Common myeloid progenitor, CD34-positive (primary cell): ENCODE measurements around the gene KDR.

Experiments
- CTCF ChIA-PET: fragments of 350-600 bp; sonication (Branson Sonifier 250); formaldehyde crosslinking; loops from one replicate; lab custom pipeline; 2021; ENCODE audit warnings: antibody characterized with exemption; lab: Charles Lee
- POLR2A ChIA-PET: fragments of 350-600 bp; sonication (Branson Sonifier 250); formaldehyde crosslinking; loops from one replicate; lab custom pipeline; 2021; ENCODE audit warnings: antibody characterized with exemption; lab: Charles Lee
- DNase-seq, 3 donors: peaks; one replicate each; pipeline versions ENCODE4 v3.0.0 to v3.0.0-alpha.2; 2013
- H3K27ac ChIP-seq, 2 experiments: 1 replicate in 1 of 2; 2 replicates in 1 of 2; pipeline ENCODE4 v1.7.0; 2013; ENCODE audit warnings: inconsistent platforms in 2 of 2, low read length in 2 of 2, mild to moderate bottlenecking in 2 of 2, low read depth in 1 of 2, moderate library complexity in 1 of 2; ENCODE audit not compliant: severe bottlenecking in 2 of 2, insufficient read depth in 1 of 2, poor library complexity in 1 of 2
- H3K27me3 ChIP-seq, 5 experiments: replicated peaks in 2 of 5; 1 replicate in 3 of 5; 2 replicates in 2 of 5; pipeline versions ENCODE4 v1.6.1 to v1.7.0; 2013; ENCODE audit warnings: low read length in 4 of 5, mild to moderate bottlenecking in 2 of 5, moderate library complexity in 2 of 5, inconsistent platforms in 1 of 5; ENCODE audit not compliant: insufficient read depth in 5 of 5, control insufficient read depth in 4 of 5
- H3K36me3 ChIP-seq, 4 experiments: 1 replicate in 2 of 4; 2 replicates in 2 of 4; pipeline versions ENCODE4 v1.6.1 to v1.7.0; 2013; ENCODE audit warnings: low read length in 3 of 4, control low read depth in 1 of 4, mild to moderate bottlenecking in 1 of 4; ENCODE audit not compliant: control insufficient read depth in 4 of 4, insufficient read depth in 4 of 4
- H3K4me1 ChIP-seq, 4 experiments: 1 replicate in 3 of 4; 2 replicates in 1 of 4; pipeline versions ENCODE4 v1.6.1 to v1.7.1; 2013; ENCODE audit warnings: low read length in 3 of 4, mild to moderate bottlenecking in 3 of 4, control low read depth in 1 of 4, inconsistent platforms in 1 of 4, moderate library complexity in 1 of 4; ENCODE audit not compliant: control insufficient read depth in 4 of 4, insufficient read depth in 4 of 4; ENCODE audit errors: control extremely low read depth in 1 of 4
- H3K4me3 ChIP-seq, 7 experiments: 1 replicate in 4 of 7; 2 replicates in 3 of 7; pipeline versions ENCODE4 v1.5.1 to v1.7.0; 2013; ENCODE audit warnings: mild to moderate bottlenecking in 7 of 7, low read length in 6 of 7, moderate library complexity in 6 of 7, inconsistent platforms in 2 of 7, low read depth in 2 of 7, control low read depth in 1 of 7; ENCODE audit not compliant: insufficient read depth in 4 of 7, control insufficient read depth in 1 of 7; ENCODE audit errors: extremely low read depth in 1 of 7
- H3K9me3 ChIP-seq, 5 experiments: 1 replicate in 4 of 5; 2 replicates in 1 of 5; pipeline versions ENCODE4 v1.6.1 to v1.7.1; 2013; ENCODE audit warnings: low read length in 4 of 5, mild to moderate bottlenecking in 2 of 5, inconsistent platforms in 1 of 5, low read depth in 1 of 5, moderate library complexity in 1 of 5; ENCODE audit not compliant: control insufficient read depth in 4 of 5, insufficient read depth in 2 of 5; ENCODE audit errors: control extremely low read depth in 1 of 5
- WGBS: methylation state at CpG from one replicate; pipeline ENCODE4 v1.1.5; 2013; ENCODE audit not compliant: insufficient coverage; 5-methylcytosine and 5-hydroxymethylcytosine counted together

Gene KDR

GRCh38 chr4:55032788-55033187, 92.6 kb downstream of the KDR start:
- CTCF ChIA-PET = no interaction called here
- Histone ChIP-seq H3K27ac (no peak overlapping the region), H3K36me3 (no peaks in the 10 kb centered on the region), H3K9me3 (no peaks in the 10 kb centered on the region), H3K4me1 (no peaks in the 10 kb centered on the region), H3K4me3 (no peak overlapping the region), H3K27me3 (peaks cover 0 to 20% (median 2%) of the 10 kb centered on the region in 5 experiments)
- WGBS = 100% methylated on average over 1 of the region's 1 CpG
- POLR2A ChIA-PET = no interaction called here
- no peak for DNase-seq

DNA sequence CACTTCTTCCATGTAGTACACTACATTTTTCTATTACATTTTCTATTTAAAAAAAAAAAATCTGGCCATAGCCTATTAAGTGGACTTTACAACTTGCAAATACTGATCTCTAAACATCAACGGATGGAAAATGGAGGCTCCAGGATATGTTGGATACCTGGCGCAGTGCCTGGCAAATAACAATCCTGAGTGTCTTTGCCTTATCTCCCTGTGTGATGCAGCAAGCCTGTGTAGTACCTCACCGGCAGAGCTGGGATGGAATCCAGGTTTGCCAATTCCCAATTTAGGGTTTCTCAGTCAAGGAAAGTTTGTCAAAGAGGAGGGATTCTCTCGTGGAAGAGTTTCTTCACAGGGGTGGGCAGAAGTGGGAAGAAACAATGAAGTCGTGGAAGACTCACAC, 93.2 kb downstream of the KDR start:
- no peak overlapping the region for H3K27ac ChIP-seq
- CTCF ChIA-PET = no interaction called here
- H3K4me1 ChIP-seq = no peaks in the 10 kb centered on the region
- no peak overlapping the region for H3K4me3 ChIP-seq
- POLR2A ChIA-PET = no interaction called here
- no peaks in the 10 kb centered on the region for H3K9me3 ChIP-seq
- 100% methylated on average over 5 of the region's 5 CpGs for WGBS
- H3K36me3 ChIP-seq = no peaks in the 10 kb centered on the region
- H3K27me3 ChIP-seq = peaks cover 0 to 20% (median 2%) of the 10 kb centered on the region in 5 experiments
- no peak for DNase-seq

DNA sequence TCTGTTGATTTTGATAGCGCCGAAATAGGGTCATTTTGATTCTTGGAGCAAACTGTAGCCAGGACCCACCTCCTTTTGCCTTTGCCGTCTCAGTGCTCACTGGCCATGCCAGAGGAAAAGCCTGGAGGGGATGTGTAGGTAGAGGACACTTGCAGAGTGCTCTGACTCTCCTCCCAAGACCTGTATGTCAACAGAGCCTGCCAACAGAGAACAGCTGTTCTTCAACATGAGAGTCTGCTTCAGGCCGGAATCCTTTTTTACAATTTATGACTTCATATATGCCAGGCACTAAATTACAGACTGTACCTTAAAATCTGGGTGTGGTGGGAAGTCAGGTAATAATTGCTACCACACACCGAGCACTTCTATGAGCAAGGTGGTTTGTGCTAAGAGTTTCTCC, 94.2 kb downstream of the KDR start:
- H3K9me3 ChIP-seq = no peaks in the 10 kb centered on the region
- ChIA-PET POLR2A (no interaction called here), CTCF (no interaction called here)
- WGBS = 94% methylated on average over 3 of the region's 5 CpGs
- H3K27me3 ChIP-seq = peaks cover 0 to 16% (median 2%) of the 10 kb centered on the region in 5 experiments
- no peaks in the 10 kb centered on the region for H3K36me3 ChIP-seq
- DNase-seq = no peak
- H3K4me1 ChIP-seq = no peaks in the 10 kb centered on the region
- H3K27ac ChIP-seq = no peak overlapping the region
- H3K4me3 ChIP-seq = no peak overlapping the region

- POLR2A ChIA-PET = no interaction called here
- no peak for DNase-seq
Observed at GRCh38 chr4:55030589-55030988, 94.8 kb downstream of the KDR start.

DNA sequence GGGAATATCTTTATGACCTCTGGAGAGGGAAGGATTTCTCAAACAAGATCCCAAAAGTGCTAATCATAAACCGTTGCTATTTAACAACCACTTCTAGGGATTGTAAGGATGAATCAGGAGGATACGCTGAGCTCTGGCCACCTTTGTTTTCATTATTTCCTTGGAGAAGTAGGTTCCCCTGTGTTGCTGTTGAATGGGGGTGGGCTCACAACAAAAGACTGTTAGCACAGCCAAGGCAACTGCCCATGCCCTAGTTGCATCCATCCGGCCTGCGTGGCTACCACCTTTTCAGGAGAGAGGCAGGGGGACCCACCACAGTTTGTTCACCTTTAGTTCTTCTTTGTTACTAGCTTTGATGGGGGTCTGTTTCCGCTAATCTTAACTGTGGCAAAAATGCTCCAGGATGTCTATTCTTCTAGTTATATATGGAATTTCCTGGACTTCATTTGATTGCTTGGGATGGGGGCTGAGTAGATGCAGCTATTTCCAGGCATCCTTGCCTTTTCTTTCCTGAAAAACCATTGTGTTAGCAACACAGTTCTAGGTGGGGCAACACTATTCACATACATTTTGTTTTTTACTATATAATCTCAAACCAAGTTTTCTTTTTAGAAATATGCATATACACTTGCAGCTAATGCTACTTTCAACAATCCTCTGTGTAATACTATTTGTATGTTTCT, 95.4 kb downstream of the KDR start:
- DNase-seq = no peak
- no peaks in the 10 kb centered on the region for H3K9me3 ChIP-seq
- ChIA-PET POLR2A (no interaction called here), CTCF (no interaction called here)
- H3K4me1 ChIP-seq = no peaks in the 10 kb centered on the region
- WGBS = 100% methylated on average over 5 of the region's 5 CpGs
- H3K36me3 ChIP-seq = no peaks in the 10 kb centered on the region
- H3K4me3 ChIP-seq = no peak overlapping the region
- H3K27ac ChIP-seq = no peak overlapping the region
- peaks cover 0 to 15% (median 2%) of the 10 kb centered on the region in 5 experiments for H3K27me3 ChIP-seq

More at GRCh38 chr4:55030589-55030988, 94.8 kb downstream of the KDR start:
- WGBS = no CpG with 5 or more reads among the region's 1 CpG
- Histone ChIP-seq H3K9me3 (no peaks in the 10 kb centered on the region), H3K27ac (no peak overlapping the region), H3K4me3 (no peak overlapping the region), H3K36me3 (no peaks in the 10 kb centered on the region), H3K27me3 (peaks cover 0 to 15% (median 2%) of the 10 kb centered on the region in 5 experiments), H3K4me1 (no peaks in the 10 kb centered on the region)
- CTCF ChIA-PET = no interaction called here

DNA sequence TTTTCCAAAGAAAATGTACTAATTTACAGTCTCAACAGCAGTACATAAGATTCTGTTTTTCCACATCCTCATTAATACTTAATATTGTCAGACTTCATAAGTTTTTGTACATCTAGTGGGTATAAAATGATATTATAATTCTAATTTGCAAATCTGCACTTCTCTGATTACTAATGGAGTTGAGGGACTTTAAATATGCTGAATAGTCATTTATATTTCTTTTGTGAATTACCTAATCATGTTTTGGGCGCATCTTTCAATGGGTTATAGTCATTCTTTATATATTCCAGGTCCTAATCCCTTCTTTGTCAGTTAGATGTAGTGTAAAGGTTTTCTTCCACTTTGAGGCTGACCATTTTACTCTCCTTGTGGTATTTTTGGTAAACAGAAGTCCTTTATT, 96.1 kb downstream of the KDR start:
- no peak overlapping the region for H3K27ac ChIP-seq
- H3K9me3 ChIP-seq = no peaks in the 10 kb centered on the region
- H3K27me3 ChIP-seq = peaks cover 0 to 12% (median 2%) of the 10 kb centered on the region in 5 experiments
- no CpG with 5 or more reads among the region's 1 CpG for WGBS
- H3K4me3 ChIP-seq = no peak overlapping the region
- DNase-seq = no peak
- CTCF ChIA-PET = no interaction called here
- no peaks in the 10 kb centered on the region for H3K4me1 ChIP-seq
- H3K36me3 ChIP-seq = no peaks in the 10 kb centered on the region
- POLR2A ChIA-PET = no interaction called here
